Activated naive CD4-positive, alpha-beta T cell treated with anti-CD3 and anti-CD28 coated beads, Interleukin-2, amount 50 U/mL, for 24 hours (primary cell): ENCODE data around the gene RASA3.
"Not testable (repeated sequence)": the region's sequence is repeated elsewhere in the genome, so short reads cannot be mapped to it uniquely, and the experiment has no call there.

ENCODE experiments used
- H3K27ac Mint-ChIP-seq: one replicate; pipeline ENCODE4 v1.8.0; 2021; ENCODE audit warnings: mild to moderate bottlenecking, mixed read lengths
- H3K27me3 Mint-ChIP-seq: one replicate; pipeline ENCODE4 v1.8.0; 2021; ENCODE audit warnings: mixed read lengths
- H3K36me3 Mint-ChIP-seq: one replicate; pipeline ENCODE4 v1.8.0; 2021; ENCODE audit warnings: mixed read lengths
- H3K4me1 Mint-ChIP-seq: one replicate; pipeline ENCODE4 v1.8.0; 2021; ENCODE audit warnings: mixed read lengths
- H3K4me3 Mint-ChIP-seq: one replicate; pipeline ENCODE4 v1.8.0; 2021; ENCODE audit warnings: mild to moderate bottlenecking, mixed read lengths
- H3K9me3 Mint-ChIP-seq: one replicate; pipeline ENCODE4 v1.8.0; 2021; ENCODE audit warnings: mixed read lengths

Gene RASA3

GRCh38 chr13:114132419-114133121 is at the start of gene RASA3:
RASA3 (minus strand) TSS chr13:114132623; CDS start chr13:114132489, 134 bp downstream.
- H3K27ac Mint-ChIP-seq = peak within 1 kb of the TSS; percentile 98
- H3K9me3 Mint-ChIP-seq = no peaks in the 10 kb centered on the region
- no peaks in the 10 kb centered on the region for H3K36me3 Mint-ChIP-seq
- H3K4me3 Mint-ChIP-seq = peak within 1 kb of the TSS; percentile 98
- H3K27me3 Mint-ChIP-seq = no peaks in the 10 kb centered on the region
- H3K4me1 Mint-ChIP-seq = peaks cover 45% of the 10 kb centered on the region

- Mint-ChIP-seq H3K27ac (no peak within 1 kb of the TSS), H3K27me3 (no peaks in the 10 kb centered on the region), H3K4me1 (peaks cover 67% of the 10 kb centered on the region), H3K36me3 (peaks cover 3% of the 10 kb centered on the region), H3K4me3 (peak within 1 kb of the TSS; percentile 30), H3K9me3 (no peaks in the 10 kb centered on the region)
These were observed 46.8 kb upstream of the RASA3 start, which contains the start of gene CFAP97D2 for GRCh38 chr13:114179087-114179658. CFAP97D2 (plus strand) TSS chr13:114179257; CDS start chr13:114179331, 74 bp downstream.

GRCh38 chr13:114177245-114178010 is 45.0 kb upstream of the RASA3 start:
- Mint-ChIP-seq H3K27me3 (no peaks in the 10 kb centered on the region), H3K27ac (peak overlapping the region; percentile 8), H3K36me3 (peaks cover 6% of the 10 kb centered on the region), H3K4me1 (peaks cover 66% of the 10 kb centered on the region), H3K9me3 (no peaks in the 10 kb centered on the region), H3K4me3 (no peak overlapping the region)

DNA sequence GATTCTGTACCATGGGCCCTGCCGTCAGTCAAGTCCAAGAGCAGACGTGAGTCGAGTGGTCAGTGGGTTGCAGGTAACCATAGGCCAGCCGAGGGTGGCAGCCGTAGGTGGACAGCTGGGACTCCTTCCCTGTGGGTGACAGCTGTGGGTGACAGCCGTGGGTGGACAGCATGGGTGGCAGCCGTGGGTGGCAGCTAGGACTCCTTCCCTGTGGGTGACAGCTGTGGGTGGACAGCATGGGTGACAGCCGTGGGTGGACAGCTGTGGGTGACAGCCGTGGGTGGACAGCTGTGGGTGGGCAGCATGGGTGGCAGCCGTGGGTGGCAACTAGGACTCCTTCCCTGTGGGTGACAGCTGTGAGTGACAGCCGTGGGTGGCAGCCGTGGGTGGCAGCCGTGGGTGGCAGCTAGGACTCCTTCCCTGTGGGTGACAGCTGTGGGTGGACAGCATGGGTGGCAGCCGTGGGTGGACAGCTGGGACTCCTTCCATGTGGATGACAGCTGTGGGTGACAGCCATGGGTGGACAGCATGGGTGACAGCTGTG is 44.0 kb upstream of the RASA3 start:
- not testable (repeated sequence) for H3K9me3 Mint-ChIP-seq, H3K4me3 Mint-ChIP-seq, H3K27me3 Mint-ChIP-seq, H3K36me3 Mint-ChIP-seq
- H3K4me1 Mint-ChIP-seq = peaks cover 66% of the 10 kb centered on the region
- H3K27ac Mint-ChIP-seq = peak overlapping the region; percentile 23

DNA sequence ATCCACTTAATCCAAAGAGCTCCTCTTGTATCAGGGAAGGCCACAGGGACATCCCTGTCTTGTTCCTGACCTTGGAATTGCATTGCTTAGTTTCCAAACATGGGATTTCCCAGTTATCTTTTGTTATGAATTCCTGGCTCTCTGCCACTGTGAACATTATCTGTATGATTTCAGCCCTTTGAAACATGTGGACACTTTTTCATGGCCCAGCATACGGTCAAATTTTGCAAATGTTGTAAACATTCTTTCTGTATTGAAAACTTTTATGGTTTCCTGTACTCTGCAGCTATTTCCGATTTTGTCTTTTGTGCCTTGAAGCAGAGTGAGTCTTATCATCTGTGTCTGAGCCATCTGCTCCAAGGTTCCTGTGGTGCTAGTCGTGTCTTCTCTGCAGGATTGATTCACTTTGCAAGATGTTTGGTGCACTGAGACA is 42.1 kb upstream of the RASA3 start:
- no peak overlapping the region for H3K27ac Mint-ChIP-seq
- no peak overlapping the region for H3K4me3 Mint-ChIP-seq
- H3K36me3 Mint-ChIP-seq = peaks cover 7% of the 10 kb centered on the region
- H3K9me3 Mint-ChIP-seq = no peaks in the 10 kb centered on the region
- H3K27me3 Mint-ChIP-seq = no peaks in the 10 kb centered on the region
- H3K4me1 Mint-ChIP-seq = peaks cover 48% of the 10 kb centered on the region

DNA sequence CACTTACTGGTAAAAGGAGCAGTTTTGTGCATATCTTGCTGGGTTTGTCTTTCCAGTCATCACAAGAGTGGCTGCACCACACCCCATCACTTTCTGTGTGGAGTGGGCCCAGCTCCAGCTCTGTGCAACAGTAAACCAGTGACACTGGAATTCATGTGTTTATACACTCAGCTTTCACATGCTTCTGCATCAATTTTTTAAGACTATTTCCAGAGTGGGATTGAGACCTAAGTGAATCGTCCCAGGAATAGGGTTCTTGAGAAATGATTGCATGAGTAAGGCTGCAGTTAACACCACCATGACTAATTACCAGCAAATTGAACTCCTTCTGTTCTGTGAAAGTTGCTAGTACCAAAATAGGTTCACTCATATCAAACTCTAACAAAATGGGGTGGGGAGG is 41.3 kb upstream of the RASA3 start:
- Mint-ChIP-seq H3K36me3 (peaks cover 7% of the 10 kb centered on the region), H3K27me3 (no peaks in the 10 kb centered on the region)

DNA sequence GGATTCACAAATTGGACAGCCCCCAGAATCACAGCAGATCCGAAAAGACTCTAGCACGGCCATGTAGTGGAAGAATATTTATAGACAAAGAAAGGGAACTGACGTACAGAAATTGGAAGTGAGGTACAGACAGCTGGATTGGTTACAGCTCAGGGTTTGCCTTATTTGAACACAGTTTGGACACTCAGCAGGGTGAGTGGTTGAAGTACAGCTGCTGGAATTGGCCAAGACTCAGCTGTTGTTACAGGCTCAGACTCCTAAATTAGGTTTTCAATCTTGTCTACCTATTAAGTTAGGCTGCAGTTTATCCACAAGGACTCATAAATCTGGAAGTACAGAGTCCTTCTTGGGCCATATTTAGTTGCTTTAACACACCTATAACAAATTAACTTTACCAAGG is 40.8 kb upstream of the RASA3 start:
- Mint-ChIP-seq H3K27me3 (no peaks in the 10 kb centered on the region), H3K9me3 (no peaks in the 10 kb centered on the region), H3K36me3 (peaks cover 7% of the 10 kb centered on the region), H3K4me3 (no peak overlapping the region), H3K4me1 (peaks cover 46% of the 10 kb centered on the region), H3K27ac (no peak overlapping the region)

More for the DNA sequence above, 41.3 kb upstream of the RASA3 start:
- H3K4me3 Mint-ChIP-seq = no peak overlapping the region
- H3K4me1 Mint-ChIP-seq = peaks cover 47% of the 10 kb centered on the region
- no peak overlapping the region for H3K27ac Mint-ChIP-seq
- no peaks in the 10 kb centered on the region for H3K9me3 Mint-ChIP-seq

DNA sequence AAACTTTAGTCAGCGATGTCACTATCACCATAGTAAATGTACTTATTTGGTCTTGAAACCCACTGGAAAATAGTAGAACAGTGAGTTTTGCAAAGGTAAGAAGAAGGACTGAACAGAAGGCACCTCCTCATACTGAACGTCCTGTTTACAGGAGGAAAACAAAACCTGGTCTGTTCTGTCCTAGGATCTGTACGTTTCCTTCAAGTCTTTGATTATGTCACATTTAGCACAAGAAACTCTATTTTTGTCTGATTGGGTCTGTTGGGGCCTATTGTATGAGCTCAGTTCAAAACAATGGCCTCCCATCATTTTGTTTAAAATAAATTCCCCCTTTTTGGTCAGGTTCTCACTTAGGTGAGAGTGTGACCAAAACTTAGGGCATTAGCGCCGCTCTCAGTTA is 35.5 kb upstream of the RASA3 start:
- no peaks in the 10 kb centered on the region for H3K9me3 Mint-ChIP-seq
- H3K27ac Mint-ChIP-seq = peak overlapping the region; percentile 70
- H3K4me3 Mint-ChIP-seq = no peak overlapping the region
- H3K4me1 Mint-ChIP-seq = peaks cover 55% of the 10 kb centered on the region
- peaks cover 3% of the 10 kb centered on the region for H3K36me3 Mint-ChIP-seq
- no peaks in the 10 kb centered on the region for H3K27me3 Mint-ChIP-seq

- Mint-ChIP-seq H3K36me3 (peaks cover 1% of the 10 kb centered on the region), H3K27me3 (no peaks in the 10 kb centered on the region), H3K27ac (peak overlapping the region; percentile 70), H3K9me3 (no peaks in the 10 kb centered on the region), H3K4me1 (peaks cover 59% of the 10 kb centered on the region), H3K4me3 (peak overlapping the region; percentile 49)
These were observed 35.0 kb upstream of the RASA3 start for GRCh38 chr13:114167426-114167825.

GRCh38 chr13:114166381-114167131 is 34.1 kb upstream of the RASA3 start:
- H3K36me3 Mint-ChIP-seq = no peaks in the 10 kb centered on the region
- no peaks in the 10 kb centered on the region for H3K27me3 Mint-ChIP-seq
- H3K27ac Mint-ChIP-seq = peak overlapping the region; percentile 70
- no peaks in the 10 kb centered on the region for H3K9me3 Mint-ChIP-seq
- H3K4me1 Mint-ChIP-seq = peaks cover 68% of the 10 kb centered on the region
- no peak overlapping the region for H3K4me3 Mint-ChIP-seq

DNA sequence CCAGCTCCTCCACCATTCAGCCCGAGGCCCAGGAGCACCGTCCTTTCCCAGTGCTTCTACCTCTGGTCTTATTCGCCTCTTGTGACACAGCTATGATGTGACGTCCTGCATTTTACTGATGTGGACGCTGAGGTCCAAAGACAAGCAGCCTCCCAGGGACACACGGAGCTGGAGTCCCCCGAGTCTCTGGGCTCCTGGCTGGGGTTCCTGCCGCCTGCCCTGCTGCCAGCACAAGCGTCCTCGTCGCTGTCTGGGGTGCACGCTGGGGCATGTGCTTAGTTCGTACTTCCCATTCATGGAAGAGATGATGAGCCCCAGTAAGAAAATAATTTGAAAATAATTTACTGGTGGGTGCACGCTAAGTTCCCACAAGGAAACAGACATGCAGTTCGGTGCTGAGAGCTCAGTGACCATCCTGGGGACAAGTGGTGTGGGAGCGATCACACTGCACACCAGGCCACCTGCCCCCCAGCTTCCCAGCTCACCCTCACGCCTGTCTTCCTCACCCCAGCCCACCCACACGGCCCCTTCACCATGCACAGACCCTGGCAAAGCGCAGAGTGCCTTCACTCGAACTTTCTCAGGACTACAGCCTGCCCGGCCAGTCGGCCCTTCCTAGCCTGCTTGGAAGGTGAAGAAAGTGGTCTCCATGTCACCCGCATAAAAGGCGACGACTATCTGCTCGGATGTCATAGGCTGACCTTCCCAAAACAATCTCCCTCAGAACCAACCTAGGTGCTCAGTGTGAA is 32.4 kb upstream of the RASA3 start:
- H3K27me3 Mint-ChIP-seq = no peaks in the 10 kb centered on the region
- H3K27ac Mint-ChIP-seq = no peak overlapping the region
- no peaks in the 10 kb centered on the region for H3K9me3 Mint-ChIP-seq
- no peak overlapping the region for H3K4me3 Mint-ChIP-seq
- peaks cover 85% of the 10 kb centered on the region for H3K4me1 Mint-ChIP-seq
- no peaks in the 10 kb centered on the region for H3K36me3 Mint-ChIP-seq

DNA sequence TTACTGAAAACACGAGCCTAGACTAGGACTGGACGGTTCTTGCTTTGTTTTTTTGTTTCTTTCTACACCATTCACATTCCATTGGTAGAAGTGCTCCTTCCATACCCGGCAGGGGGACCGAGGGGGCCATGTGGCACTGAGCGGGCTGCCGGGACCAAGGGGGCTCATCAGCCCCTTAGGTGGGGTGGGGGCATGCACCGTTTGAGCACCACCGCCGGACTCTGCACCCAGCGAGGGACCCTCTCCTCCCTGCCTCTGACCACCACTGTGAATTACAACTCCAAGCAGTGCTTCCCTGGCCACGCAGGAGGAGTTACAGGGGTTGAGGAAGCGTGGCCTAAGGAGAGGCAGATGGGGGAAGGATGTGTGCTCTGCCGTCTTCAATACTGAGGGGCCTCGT is 31.6 kb upstream of the RASA3 start:
- Mint-ChIP-seq H3K9me3 (no peaks in the 10 kb centered on the region), H3K4me1 (peaks cover 91% of the 10 kb centered on the region), H3K4me3 (no peak overlapping the region), H3K27ac (peak overlapping the region; percentile 15), H3K36me3 (no peaks in the 10 kb centered on the region), H3K27me3 (no peaks in the 10 kb centered on the region)

DNA sequence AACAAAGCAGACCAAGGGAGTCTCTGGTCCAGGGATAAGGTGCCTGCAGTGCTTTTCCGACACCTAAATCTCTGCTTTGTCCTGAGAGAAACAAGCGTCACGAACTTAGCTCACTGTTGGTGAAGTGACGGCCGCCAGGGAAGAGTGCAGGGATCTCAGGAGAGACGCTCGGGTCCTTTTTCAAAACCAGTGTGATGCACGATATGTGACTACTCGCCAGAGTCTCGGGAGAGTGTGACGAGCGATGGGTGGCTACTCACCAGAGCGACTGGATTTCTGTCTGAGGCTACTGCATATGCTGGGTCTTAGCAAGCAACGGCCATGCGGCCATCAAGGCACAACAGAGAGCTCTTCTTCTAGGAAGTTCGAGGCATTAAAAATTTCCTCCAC is 30.1 kb upstream of the RASA3 start:
- Mint-ChIP-seq H3K27me3 (no peaks in the 10 kb centered on the region), H3K4me1 (peaks cover 91% of the 10 kb centered on the region), H3K27ac (peak overlapping the region; percentile 88), H3K9me3 (no peaks in the 10 kb centered on the region), H3K36me3 (no peaks in the 10 kb centered on the region), H3K4me3 (peak overlapping the region; percentile 80)

DNA sequence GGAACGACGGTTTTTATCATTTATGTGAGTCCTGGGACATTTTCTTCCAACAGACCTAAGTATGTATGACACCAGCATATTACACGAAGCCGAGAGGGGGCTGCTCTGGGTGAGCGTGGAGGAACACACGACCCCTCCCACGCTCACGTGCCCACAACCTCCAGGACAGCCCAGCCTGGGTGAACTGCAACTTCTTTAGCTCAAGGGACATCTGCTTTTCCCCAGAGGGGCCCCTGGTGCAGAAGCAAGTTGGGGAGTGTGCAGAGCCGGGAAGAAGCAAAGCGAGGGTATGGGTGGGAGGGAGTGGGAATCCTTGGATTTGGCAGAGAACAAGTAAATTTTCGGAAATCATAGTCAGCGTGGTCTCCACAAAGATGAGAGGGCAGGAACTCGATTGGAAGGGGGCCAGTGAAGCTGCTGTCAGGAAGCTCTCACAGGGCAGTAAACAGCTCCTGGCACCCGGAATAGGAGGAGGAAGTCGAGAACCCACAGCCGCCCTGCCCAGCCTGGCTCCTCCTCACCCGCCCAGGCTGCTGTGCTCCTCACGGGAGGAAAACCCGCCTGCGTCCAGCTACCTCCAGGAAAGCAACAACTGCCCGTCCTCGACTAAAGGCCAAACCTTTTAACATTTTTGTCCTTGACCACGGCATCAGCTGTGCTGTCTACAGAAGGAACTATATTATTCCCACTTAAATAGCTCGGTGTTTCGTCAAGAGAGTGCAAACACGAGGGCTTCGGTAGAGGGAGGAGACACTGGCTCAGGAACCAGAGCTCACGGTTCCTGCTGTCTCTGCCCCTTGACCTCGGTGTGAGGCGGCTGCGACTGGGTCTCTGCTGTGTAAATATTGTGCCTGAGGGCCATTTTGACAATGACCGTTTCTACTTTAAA is 29.5 kb upstream of the RASA3 start:
- Mint-ChIP-seq H3K4me3 (peak overlapping the region; percentile 80), H3K9me3 (no peaks in the 10 kb centered on the region), H3K27ac (peak overlapping the region; percentile 88), H3K4me1 (peaks cover 91% of the 10 kb centered on the region), H3K27me3 (no peaks in the 10 kb centered on the region), H3K36me3 (no peaks in the 10 kb centered on the region)
